GM21737 (cell line): Measurements from ENCODE around the gene TTI1.
A peak's percentile ranks its signal among the peaks of the same experiment; 100 is the strongest.
"Not testable (repeated sequence)": the region's sequence is repeated elsewhere in the genome, so short reads cannot be mapped to it uniquely, and the experiment has no call there.

ENCODE experiments used
- ATAC-seq: cut with Tn5 transposase; IDR thresholded peaks from one replicate; pipeline ENCODE4 v1.9.1; 2021; ENCODE audit warnings: mild to moderate bottlenecking, moderate library complexity; ENCODE audit not compliant: unreplicated experiment

The TTI1 gene

GRCh38 chr20:38012332-38012731 lies 20.9 kb downstream of the TTI1 start:
- no peak for ATAC-seq

GRCh38 chr20:38011696-38012095 lies 21.6 kb downstream of the TTI1 start:
- no peak for ATAC-seq

GRCh38 chr20:38009416-38009815 lies 23.8 kb downstream of the TTI1 start:
- not testable (repeated sequence) for ATAC-seq

GRCh38 chr20:38008233-38008944 lies 24.9 kb downstream of the TTI1 start:
- no peak for ATAC-seq

GRCh38 chr20:38007526-38007925 lies 25.7 kb downstream of the TTI1 start:
- no peak for ATAC-seq

- no peak for ATAC-seq
These were observed 27.4 kb downstream of the TTI1 start for GRCh38 chr20:38005903-38006302.

GRCh38 chr20:38004416-38004815 lies 28.8 kb downstream of the TTI1 start:
- no peak for ATAC-seq

GRCh38 chr20:38002422-38002821 lies 30.8 kb downstream of the TTI1 start:
- ATAC-seq = no peak

- no peak for ATAC-seq
These were observed 31.3 kb downstream of the TTI1 start for GRCh38 chr20:38001981-38002380.

- no peak for ATAC-seq
These were observed 31.9 kb downstream of the TTI1 start for GRCh38 chr20:38001173-38001875.

GRCh38 chr20:38000293-38000692 lies 33.0 kb downstream of the TTI1 start:
- no peak for ATAC-seq

- ATAC-seq = no peak
These were observed 33.6 kb downstream of the TTI1 start for GRCh38 chr20:37999526-38000263.

- ATAC-seq = no peak
These were observed 35.7 kb downstream of the TTI1 start for GRCh38 chr20:37997516-37997915.

GRCh38 chr20:37995856-37996605 lies 37.2 kb downstream of the TTI1 start:
- no peak for ATAC-seq

GRCh38 chr20:37994512-37994911 lies 38.7 kb downstream of the TTI1 start:
- ATAC-seq = no peak

GRCh38 chr20:37992802-37993409 lies 40.4 kb downstream of the TTI1 start:
- no peak for ATAC-seq

- ATAC-seq = no peak
These were observed 41.3 kb downstream of the TTI1 start for GRCh38 chr20:37991908-37992307.

GRCh38 chr20:37991157-37991866 lies 41.9 kb downstream of the TTI1 start:
- no peak for ATAC-seq

- peak; percentile 80 for ATAC-seq
These were observed 42.6 kb downstream of the TTI1 start for GRCh38 chr20:37990571-37991151.
